CD4-positive, alpha-beta T cell treated with Interferon gamma for 1 hour (primary cell): ENCODE measurements around the gene DR1.

Experiments
- DNase-seq: peaks from one replicate; pipeline ENCODE4 v3.0.0-alpha.2; 2020

The DR1 gene

GRCh38 chr1:93345633-93346420 lies at the start of gene DR1:
TSS of gene DR1 (plus strand) at chr1:93345907. CDS start at chr1:93346646, 739 bp downstream.
- peak; percentile 85 for DNase-seq

GRCh38 chr1:93296555-93297154 lies 49.1 kb upstream of the DR1 start:
- no peak for DNase-seq

GRCh38 chr1:93301131-93301530 lies 44.6 kb upstream of the DR1 start:
- DNase-seq, result no peak

- DNase-seq, result no peak
Observed at GRCh38 chr1:93302078-93302477, 43.6 kb upstream of the DR1 start.

- DNase-seq, result peak; percentile 11
Observed at GRCh38 chr1:93304716-93305138, 41.0 kb upstream of the DR1 start.

GRCh38 chr1:93306920-93307319 lies 38.8 kb upstream of the DR1 start:
- DNase-seq, result no peak

GRCh38 chr1:93313026-93313425 lies 32.7 kb upstream of the DR1 start:
- no peak for DNase-seq

GRCh38 chr1:93317207-93317606 lies 28.5 kb upstream of the DR1 start:
- DNase-seq, result peak; percentile 18

- DNase-seq, result no peak
Observed at GRCh38 chr1:93317943-93318342, 27.8 kb upstream of the DR1 start.

- no peak for DNase-seq
Observed at GRCh38 chr1:93321720-93322119, 24.0 kb upstream of the DR1 start.

- DNase-seq, result no peak
Observed at GRCh38 chr1:93322349-93322748, 23.4 kb upstream of the DR1 start.

GRCh38 chr1:93323185-93323820 lies 22.4 kb upstream of the DR1 start:
- DNase-seq, result no peak

- DNase-seq, result no peak
Observed at GRCh38 chr1:93324486-93325464, 20.9 kb upstream of the DR1 start.

GRCh38 chr1:93328809-93329760 lies 16.6 kb upstream of the DR1 start:
- DNase-seq, result no peak

- no peak for DNase-seq
Observed at GRCh38 chr1:93330196-93330595, 15.5 kb upstream of the DR1 start.

- no peak for DNase-seq
Observed at GRCh38 chr1:93330617-93331016, 15.1 kb upstream of the DR1 start.

- no peak for DNase-seq
Observed at GRCh38 chr1:93331412-93331811, 14.3 kb upstream of the DR1 start.

- DNase-seq, result no peak
Observed at GRCh38 chr1:93332368-93332767, 13.3 kb upstream of the DR1 start.

GRCh38 chr1:93338387-93339146 lies 7.1 kb upstream of the DR1 start:
- no peak for DNase-seq

GRCh38 chr1:93339171-93339697 lies 6.5 kb upstream of the DR1 start:
- no peak for DNase-seq

GRCh38 chr1:93340090-93340489 lies 5.6 kb upstream of the DR1 start:
- no peak for DNase-seq
